ENCODE measurements around the gene MEGF8.

Gene MEGF8

GRCh38 chr19:42376177-42376555 lies 50.7 kb downstream of the MEGF8 start:
- DNase-seq (ENCODE audit: low read depth) = no peak

GRCh38 chr19:42378225-42379215 lies 53.1 kb downstream of the MEGF8 start:
- DNase-seq (ENCODE audit: low read depth) = no peak
- TF ChIP-seq CTCF (IDR thresholded peaks at IDR 0.05; ENCODE audit: control insufficient read depth, insufficient read depth, low read depth, low read length, missing control alignments) = no peak
- H3K4me3 ChIP-seq (ENCODE audit: control insufficient read depth, low read depth, low read length) = no peak overlapping the region

More at GRCh38 chr19:42376177-42376555, 50.7 kb downstream of the MEGF8 start:
- no peak overlapping the region for H3K4me3 ChIP-seq (ENCODE audit: control insufficient read depth, low read depth, low read length)
- TF ChIP-seq CTCF (IDR thresholded peaks at IDR 0.05; ENCODE audit: control insufficient read depth, insufficient read depth, low read depth, low read length, missing control alignments) = no peak

- TF ChIP-seq CTCF (IDR thresholded peaks at IDR 0.05; ENCODE audit: control insufficient read depth, insufficient read depth, low read depth, low read length, missing control alignments) = no peak
- DNase-seq (ENCODE audit: low read depth) = no peak
- no peak overlapping the region for H3K4me3 ChIP-seq (ENCODE audit: control insufficient read depth, low read depth, low read length)
Observed at GRCh38 chr19:42380155-42380554, 54.7 kb downstream of the MEGF8 start.

- DNase-seq (ENCODE audit: low read depth) = no peak
- peak; percentile 60 for TF ChIP-seq CTCF (IDR thresholded peaks at IDR 0.05; ENCODE audit: control insufficient read depth, insufficient read depth, low read depth, low read length, missing control alignments)
- peak overlapping the region; percentile 44 for H3K4me3 ChIP-seq (ENCODE audit: control insufficient read depth, low read depth, low read length)
Observed at GRCh38 chr19:42386974-42387707, 61.7 kb downstream of the MEGF8 start.

- TF ChIP-seq CTCF (IDR thresholded peaks at IDR 0.05; ENCODE audit: control insufficient read depth, insufficient read depth, low read depth, low read length, missing control alignments) = no peak
- no peak for DNase-seq (ENCODE audit: low read depth)
- H3K4me3 ChIP-seq (ENCODE audit: control insufficient read depth, low read depth, low read length) = no peak overlapping the region
Observed at GRCh38 chr19:42388851-42389489, 63.5 kb downstream of the MEGF8 start.

- TF ChIP-seq CTCF (IDR thresholded peaks at IDR 0.05; ENCODE audit: control insufficient read depth, insufficient read depth, low read depth, low read length, missing control alignments) = no peak
- no peak within 1 kb of the TSS for H3K4me3 ChIP-seq (ENCODE audit: control insufficient read depth, low read depth, low read length)
- DNase-seq (ENCODE audit: low read depth) = no peak
Observed at GRCh38 chr19:42389899-42390298, 64.5 kb downstream of the MEGF8 start, which contains the start of gene CNFN. Gene CNFN (minus strand): TSS chr19:42390297. CDS start chr19:42389037, 1,260 bp downstream.
